Measurements from ENCODE around the gene PPTC7. TPM values are rescaled to one million over a fixed set of nuclear protein-coding genes. Genes with fewer than 3 reads are reported as not detected.
"Not testable (repeated sequence)": the region's sequence is repeated elsewhere in the genome, so short reads cannot be mapped to it uniquely, and the experiment has no call there.

PPTC7 gene
- total RNA-seq, 2 experiments from 2014 or later: 31.5 to 31.8 TPM

DNA sequence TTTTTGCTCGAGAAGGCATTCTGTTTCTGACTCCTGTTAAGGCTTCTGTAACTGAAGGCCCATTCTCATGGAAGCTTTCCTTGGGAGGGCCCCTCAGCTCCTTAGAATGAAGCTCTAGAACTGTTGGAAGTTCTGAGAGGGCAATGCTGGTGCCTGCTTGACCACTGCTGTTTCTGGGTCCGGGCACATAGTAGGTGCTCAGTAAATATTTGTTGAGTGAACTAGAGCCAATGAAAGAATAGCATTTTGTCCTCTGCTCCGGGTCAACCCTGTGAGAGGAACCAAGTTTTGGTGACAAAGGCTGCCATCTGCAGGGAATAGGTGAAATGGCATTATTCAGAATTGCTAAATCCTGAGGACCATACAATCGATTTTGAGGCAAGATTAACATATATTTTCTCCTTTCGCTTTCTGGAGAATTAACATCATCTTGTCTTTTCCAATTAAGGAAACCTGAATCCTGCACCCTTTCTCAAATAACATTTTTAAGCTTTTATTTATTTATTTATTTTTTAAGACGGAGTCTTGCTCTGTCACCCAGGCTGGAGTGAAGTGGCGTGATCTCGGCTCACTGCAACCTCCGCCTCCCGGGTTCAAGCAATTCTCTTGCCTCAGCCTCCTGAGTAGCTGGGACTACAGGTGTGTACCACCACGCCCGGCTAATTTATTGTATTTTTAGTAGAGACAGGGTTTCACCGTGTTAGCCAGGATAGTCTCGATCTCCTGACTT is 19.1 kb upstream of the PPTC7 start:
- not testable (repeated sequence) for H3K36me3 Mint-ChIP-seq (ENCODE audit: low read depth); H3K27ac Mint-ChIP-seq; H3K9me3 Mint-ChIP-seq; H3K27me3 Mint-ChIP-seq; H3K4me3 Mint-ChIP-seq
- POLR2A ChIA-PET: interaction anchor here (0.7 to 5.5 kb wide), 12 partner anchors 11 to 171 kb away, joined by 3 to 44 read pairs (median 11); partner anchors contain the start of genes ARPC3, FAM216A, GPN3 and RAD9B
- H3K4me1 Mint-ChIP-seq: peaks cover 18% of the 10 kb centered on the region
- CTCF ChIA-PET: interaction anchor here (0.6 to 6.6 kb wide), 43 partner anchors 9 to 1401 kb away, joined by 3 to 150 read pairs (median 6); partner anchors contain the start of genes ARPC3, FAM216A, GPN3 and RAD9B
- DNase-seq: peak; percentile 57

DNA sequence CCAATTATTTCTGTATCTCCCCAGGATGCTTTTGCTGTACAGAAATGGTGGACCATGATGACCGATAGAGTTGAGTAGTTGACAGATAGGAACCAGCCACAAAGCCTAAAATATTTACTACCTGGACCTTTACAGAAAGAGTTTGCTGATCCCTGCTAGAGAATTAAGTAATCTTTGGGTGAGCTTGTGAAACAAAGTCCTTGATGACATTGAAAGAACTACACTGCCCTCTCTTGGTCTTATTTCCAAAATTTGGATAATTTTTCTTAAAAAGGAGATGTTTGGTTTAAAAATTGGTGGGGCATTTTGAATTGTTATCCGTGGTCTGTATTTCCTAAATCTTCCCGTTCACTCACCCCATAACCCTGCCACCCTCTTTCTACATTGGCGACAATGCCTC is 17.1 kb upstream of the PPTC7 start:
- Mint-ChIP-seq H3K9me3 (no peaks in the 10 kb centered on the region), H3K27ac (no peak overlapping the region), H3K4me1 (peaks cover 13% of the 10 kb centered on the region), H3K27me3 (no peaks in the 10 kb centered on the region), H3K4me3 (no peak overlapping the region), H3K36me3 (ENCODE audit: low read depth) (no peaks in the 10 kb centered on the region)
- ChIA-PET CTCF (interaction anchor here (0.6 to 6.6 kb wide), 31 partner anchors 8 to 288 kb away, joined by 3 to 150 read pairs (median 9); partner anchors contain the start of genes ARPC3, FAM216A, GPN3 and RAD9B), POLR2A (interaction anchor here (1.0 to 5.5 kb wide), 9 partner anchors 13 to 288 kb away, joined by 3 to 44 read pairs (median 13); partner anchors contain the start of genes ARPC3, FAM216A, GPN3 and RAD9B)
- DNase-seq: no peak

DNA sequence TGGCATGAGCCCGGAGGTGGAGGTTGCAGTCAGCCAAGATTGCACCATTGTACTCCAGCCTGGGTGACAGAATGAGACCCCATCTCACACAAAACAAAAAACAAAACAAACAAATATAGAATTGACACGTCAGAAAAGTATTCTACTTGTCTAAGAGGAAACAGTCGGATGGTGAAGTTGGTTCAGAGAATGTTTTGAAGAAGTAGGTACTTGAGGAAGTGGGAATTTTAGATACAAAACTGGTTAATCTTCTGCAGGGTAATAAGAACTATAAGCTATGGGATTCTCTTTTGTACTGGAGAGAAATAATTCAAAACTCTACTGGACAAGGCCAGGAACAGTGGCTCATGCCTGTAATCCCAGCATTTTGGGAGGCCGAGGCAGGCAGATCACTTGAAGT is 16.2 kb upstream of the PPTC7 start:
- no peaks in the 10 kb centered on the region for H3K9me3 Mint-ChIP-seq
- H3K27me3 Mint-ChIP-seq: no peaks in the 10 kb centered on the region
- H3K4me3 Mint-ChIP-seq: no peak overlapping the region
- POLR2A ChIA-PET: interaction anchor here (1.5 to 4.7 kb wide), 2 partner anchors 14 to 289 kb away, joined by 4 to 17 read pairs; partner anchors contain the start of gene TCTN1
- no peak overlapping the region for H3K27ac Mint-ChIP-seq
- CTCF ChIA-PET: interaction anchor here (0.7 to 6.6 kb wide), 20 partner anchors 7 to 283 kb away, joined by 3 to 150 read pairs (median 26); partner anchors contain the start of genes ARPC3, FAM216A, GPN3 and RAD9B
- DNase-seq: no peak
- H3K36me3 Mint-ChIP-seq (ENCODE audit: low read depth): no peaks in the 10 kb centered on the region
- H3K4me1 Mint-ChIP-seq: peaks cover 11% of the 10 kb centered on the region

GRCh38 chr12:110597885-110598284 is 14.8 kb upstream of the PPTC7 start:
- no peak for DNase-seq
- Mint-ChIP-seq H3K27me3 (no peaks in the 10 kb centered on the region), H3K4me3 (no peak overlapping the region), H3K9me3 (no peaks in the 10 kb centered on the region), H3K27ac (no peak overlapping the region), H3K4me1 (peaks cover 9% of the 10 kb centered on the region), H3K36me3 (ENCODE audit: low read depth) (no peaks in the 10 kb centered on the region)
- CTCF ChIA-PET: interaction anchor here (1.0 to 6.6 kb wide), 4 partner anchors 36 to 85 kb away, joined by 3 to 150 read pairs (median 30); no protein-coding TSS in a partner anchor
- POLR2A ChIA-PET: no interaction called here

DNA sequence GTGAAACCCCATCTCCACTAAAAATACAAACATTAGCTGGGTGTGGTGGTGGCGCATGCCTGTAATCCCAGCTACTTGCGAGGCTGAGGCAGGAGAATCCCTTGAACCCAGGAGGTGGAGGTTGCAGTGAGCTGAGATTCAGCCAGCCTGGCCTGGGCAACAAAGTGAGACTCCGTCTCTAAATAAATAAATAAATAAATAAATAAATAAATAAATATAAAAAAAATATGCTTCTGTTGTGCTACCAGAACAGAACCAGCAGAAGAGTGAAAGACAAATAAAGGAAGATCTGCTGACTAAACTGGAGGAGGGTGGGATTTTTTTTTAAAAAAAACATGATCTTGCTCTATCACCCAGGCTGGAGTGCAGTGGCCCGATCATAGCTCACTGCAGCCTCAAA is 9.8 kb upstream of the PPTC7 start:
- not testable (repeated sequence) for H3K4me3 Mint-ChIP-seq; DNase-seq; H3K9me3 Mint-ChIP-seq; H3K27ac Mint-ChIP-seq; H3K36me3 Mint-ChIP-seq (ENCODE audit: low read depth); H3K27me3 Mint-ChIP-seq
- CTCF ChIA-PET: interaction anchor here (2.8 to 4.9 kb wide), 2 partner anchors 8 to 12 kb away, joined by 11 to 39 read pairs; no protein-coding TSS in a partner anchor
- POLR2A ChIA-PET: interaction anchor here (1.0 to 5.3 kb wide), 2 partner anchors 13 to 36 kb away, joined by 3 to 38 read pairs; no protein-coding TSS in a partner anchor
- H3K4me1 Mint-ChIP-seq: peaks cover 25% of the 10 kb centered on the region

GRCh38 chr12:110592078-110592477 is 9.0 kb upstream of the PPTC7 start:
- CTCF ChIA-PET: interaction anchor here (1.8 to 4.9 kb wide), 2 partner anchors 9 to 12 kb away, joined by 8 to 39 read pairs; no protein-coding TSS in a partner anchor
- POLR2A ChIA-PET: interaction anchor here (1.5 to 5.3 kb wide), 5 partner anchors 12 to 30 kb away, joined by 3 to 38 read pairs (median 4); no protein-coding TSS in a partner anchor
- H3K27ac Mint-ChIP-seq: no peak overlapping the region
- H3K9me3 Mint-ChIP-seq: no peaks in the 10 kb centered on the region
- no peak overlapping the region for H3K4me3 Mint-ChIP-seq
- H3K27me3 Mint-ChIP-seq: no peaks in the 10 kb centered on the region
- H3K36me3 Mint-ChIP-seq (ENCODE audit: low read depth): no peaks in the 10 kb centered on the region
- no peak for DNase-seq
- H3K4me1 Mint-ChIP-seq: peaks cover 25% of the 10 kb centered on the region

DNA sequence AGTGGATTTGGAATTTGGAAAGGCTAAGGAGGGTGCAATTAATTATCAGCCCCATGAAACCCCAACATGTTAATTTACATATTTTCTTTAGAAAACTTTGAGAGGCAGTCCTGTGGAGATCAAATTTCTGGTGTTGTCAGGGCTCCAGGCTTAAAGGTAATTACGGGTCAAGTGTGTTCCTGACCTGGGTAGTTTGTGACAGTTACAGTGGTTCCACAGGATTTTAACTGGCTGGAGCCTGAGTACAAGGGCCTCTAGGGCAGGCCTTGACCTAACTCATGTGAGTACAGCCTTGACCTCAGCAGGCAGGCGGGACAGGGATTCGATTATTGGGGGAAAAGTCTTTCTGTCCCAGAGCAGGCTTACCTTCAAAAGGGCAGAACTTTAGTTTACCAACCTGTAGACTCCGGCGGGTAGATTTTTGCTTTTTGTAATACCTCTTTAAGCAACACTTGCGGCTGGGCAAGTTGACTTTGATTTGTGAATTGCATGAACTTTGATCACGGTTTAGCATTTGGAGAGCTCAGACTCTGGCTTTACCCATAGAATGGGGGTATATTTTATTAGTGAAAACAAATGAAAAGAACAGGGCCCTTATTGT is 8.4 kb upstream of the PPTC7 start:
- H3K27me3 Mint-ChIP-seq: no peaks in the 10 kb centered on the region
- H3K4me3 Mint-ChIP-seq: no peak overlapping the region
- CTCF ChIA-PET: interaction anchor here (0.6 to 4.9 kb wide), 3 partner anchors 10 to 160 kb away, joined by 3 to 39 read pairs (median 8); no protein-coding TSS in a partner anchor
- POLR2A ChIA-PET: interaction anchor here (0.6 to 5.3 kb wide), 9 partner anchors 11 to 107 kb away, joined by 3 to 38 read pairs (median 4); no protein-coding TSS in a partner anchor
- no peaks in the 10 kb centered on the region for H3K36me3 Mint-ChIP-seq (ENCODE audit: low read depth)
- DNase-seq: no peak
- no peaks in the 10 kb centered on the region for H3K9me3 Mint-ChIP-seq
- H3K4me1 Mint-ChIP-seq: peaks cover 25% of the 10 kb centered on the region
- peak overlapping the region; percentile 57 for H3K27ac Mint-ChIP-seq

DNA sequence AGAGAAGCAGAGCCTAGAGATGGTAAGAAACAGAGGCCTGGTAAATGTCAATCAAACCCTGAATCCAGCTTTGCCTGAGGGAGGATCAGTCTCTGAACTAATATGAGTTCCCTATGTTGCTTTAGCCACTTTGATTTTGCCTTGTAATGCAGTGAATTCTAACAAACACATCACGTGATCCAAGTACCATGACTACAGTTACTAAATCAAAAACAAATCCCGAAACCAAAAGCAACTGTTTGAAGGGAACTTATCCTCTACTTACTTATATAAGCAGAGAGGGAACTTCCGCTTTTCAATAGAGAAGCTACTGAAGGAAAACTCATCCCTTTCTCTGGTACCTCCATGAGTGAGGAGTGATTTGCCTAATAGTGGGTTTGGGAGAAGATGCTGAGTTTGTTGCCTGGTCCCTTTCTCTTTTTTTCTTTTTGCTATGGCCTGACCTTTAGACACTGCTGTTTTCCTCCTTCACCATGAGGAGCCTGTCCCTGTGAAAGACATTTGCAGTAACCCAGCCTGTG is 7.7 kb upstream of the PPTC7 start:
- H3K27ac Mint-ChIP-seq: peak overlapping the region; percentile 57
- H3K9me3 Mint-ChIP-seq: no peaks in the 10 kb centered on the region
- no peak for DNase-seq
- no peaks in the 10 kb centered on the region for H3K27me3 Mint-ChIP-seq
- ChIA-PET CTCF (interaction anchor here (0.6 to 4.9 kb wide), 7 partner anchors 10 to 160 kb away, joined by 3 to 39 read pairs (median 4); partner anchors contain the start of gene ARPC3), POLR2A (interaction anchor here (0.9 to 5.3 kb wide), 10 partner anchors 11 to 141 kb away, joined by 3 to 38 read pairs (median 4); partner anchors contain the start of genes ARPC3, RAD9B and VPS29)
- H3K36me3 Mint-ChIP-seq (ENCODE audit: low read depth): no peaks in the 10 kb centered on the region
- peaks cover 26% of the 10 kb centered on the region for H3K4me1 Mint-ChIP-seq
- no peak overlapping the region for H3K4me3 Mint-ChIP-seq

DNA sequence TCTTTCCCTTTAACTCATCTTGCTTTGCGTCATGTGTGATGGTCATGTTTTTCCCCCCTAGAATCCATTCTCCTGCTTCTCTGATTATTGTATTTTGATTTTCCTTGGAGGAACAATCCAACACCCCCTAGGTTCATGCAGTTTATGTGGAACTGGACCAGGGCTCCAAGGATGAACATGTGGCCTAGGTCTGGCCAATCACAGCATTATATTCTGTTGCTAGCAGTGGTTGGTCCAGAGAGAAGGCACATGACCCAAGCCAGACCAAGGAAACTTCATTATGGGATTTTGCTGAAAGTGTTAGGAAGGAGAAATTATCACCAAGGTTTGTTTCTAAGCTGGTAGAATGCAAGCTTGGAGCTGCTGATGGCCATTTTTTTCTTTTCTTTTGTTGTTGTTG is 6.9 kb upstream of the PPTC7 start:
- Mint-ChIP-seq H3K4me3 (no peak overlapping the region), H3K9me3 (no peaks in the 10 kb centered on the region), H3K4me1 (peaks cover 34% of the 10 kb centered on the region), H3K27ac (peak overlapping the region; percentile 57), H3K36me3 (ENCODE audit: low read depth) (no peaks in the 10 kb centered on the region), H3K27me3 (no peaks in the 10 kb centered on the region)
- POLR2A ChIA-PET: interaction anchor here (0.7 to 5.3 kb wide), 7 partner anchors 10 to 140 kb away, joined by 3 to 38 read pairs (median 4); partner anchors contain the start of genes ARPC3, FAM216A, GPN3 and RAD9B
- DNase-seq: no peak
- CTCF ChIA-PET: interaction anchor here (0.9 to 4.9 kb wide), 4 partner anchors 10 to 140 kb away, joined by 4 to 39 read pairs (median 6); partner anchors contain the start of gene ARPC3

DNA sequence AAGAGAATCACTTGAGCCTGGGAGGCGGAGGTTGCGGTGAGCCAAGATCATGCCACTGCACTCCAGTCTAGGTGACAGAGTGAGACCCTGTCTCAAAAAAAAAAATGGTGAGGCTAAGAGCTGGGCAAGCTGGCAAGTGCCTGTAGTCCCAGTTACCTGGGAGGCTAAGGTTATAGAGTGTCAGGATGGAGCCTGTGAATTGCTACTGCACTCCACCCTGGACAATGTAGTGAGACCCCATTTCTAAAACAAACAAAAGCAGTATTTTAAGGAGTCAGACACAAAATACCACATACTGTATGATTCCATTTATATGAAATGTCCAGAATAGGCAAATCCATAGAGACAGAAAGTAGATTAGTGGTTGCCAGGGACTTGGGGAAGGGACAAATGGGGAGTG is 4.0 kb upstream of the PPTC7 start:
- not testable (repeated sequence) for H3K9me3 Mint-ChIP-seq; H3K27ac Mint-ChIP-seq; H3K27me3 Mint-ChIP-seq; H3K36me3 Mint-ChIP-seq (ENCODE audit: low read depth); DNase-seq; H3K4me3 Mint-ChIP-seq
- ChIA-PET POLR2A (interaction anchor here (2.6 to 2.9 kb wide), 2 partner anchors 12 to 85 kb away, joined by 12 to 15 read pairs; partner anchors contain the start of genes RAD9B and VPS29), CTCF (interaction anchor here (1.2 to 3.6 kb wide), 2 partner anchors 14 to 15 kb away, joined by 3 to 27 read pairs; no protein-coding TSS in a partner anchor)
- peaks cover 52% of the 10 kb centered on the region for H3K4me1 Mint-ChIP-seq

- ChIA-PET CTCF (interaction anchor here (0.6 to 3.6 kb wide), 9 partner anchors 9 to 156 kb away, joined by 3 to 27 read pairs (median 4); partner anchors contain the start of genes ARPC3, FAM216A and GPN3), POLR2A (interaction anchor here (0.9 to 3.4 kb wide), 11 partner anchors 8 to 461 kb away, joined by 3 to 16 read pairs (median 12); partner anchors contain the start of genes ARPC3, FAM216A, GPN3 and IFT81)
- peaks cover 12% of the 10 kb centered on the region for H3K36me3 Mint-ChIP-seq (ENCODE audit: low read depth)
- H3K4me1 Mint-ChIP-seq: peaks cover 52% of the 10 kb centered on the region
- H3K9me3 Mint-ChIP-seq: no peaks in the 10 kb centered on the region
- H3K27ac Mint-ChIP-seq: peak overlapping the region; percentile 92
- peak; percentile 57 for DNase-seq
- H3K4me3 Mint-ChIP-seq: peak overlapping the region; percentile 69
- no peaks in the 10 kb centered on the region for H3K27me3 Mint-ChIP-seq
Measured at GRCh38 chr12:110585231-110585799, 2.2 kb upstream of the PPTC7 start.
